ENCODE data around the gene METTL26. TPM values are rescaled to one million over a fixed set of nuclear protein-coding genes. Genes with fewer than 3 reads are reported as not detected.

The METTL26 gene
- total and polyA plus RNA-seq, 2 of the 4 experiments (the other 2 are of a cell fraction) = 46.8 to 128 TPM

DNA sequence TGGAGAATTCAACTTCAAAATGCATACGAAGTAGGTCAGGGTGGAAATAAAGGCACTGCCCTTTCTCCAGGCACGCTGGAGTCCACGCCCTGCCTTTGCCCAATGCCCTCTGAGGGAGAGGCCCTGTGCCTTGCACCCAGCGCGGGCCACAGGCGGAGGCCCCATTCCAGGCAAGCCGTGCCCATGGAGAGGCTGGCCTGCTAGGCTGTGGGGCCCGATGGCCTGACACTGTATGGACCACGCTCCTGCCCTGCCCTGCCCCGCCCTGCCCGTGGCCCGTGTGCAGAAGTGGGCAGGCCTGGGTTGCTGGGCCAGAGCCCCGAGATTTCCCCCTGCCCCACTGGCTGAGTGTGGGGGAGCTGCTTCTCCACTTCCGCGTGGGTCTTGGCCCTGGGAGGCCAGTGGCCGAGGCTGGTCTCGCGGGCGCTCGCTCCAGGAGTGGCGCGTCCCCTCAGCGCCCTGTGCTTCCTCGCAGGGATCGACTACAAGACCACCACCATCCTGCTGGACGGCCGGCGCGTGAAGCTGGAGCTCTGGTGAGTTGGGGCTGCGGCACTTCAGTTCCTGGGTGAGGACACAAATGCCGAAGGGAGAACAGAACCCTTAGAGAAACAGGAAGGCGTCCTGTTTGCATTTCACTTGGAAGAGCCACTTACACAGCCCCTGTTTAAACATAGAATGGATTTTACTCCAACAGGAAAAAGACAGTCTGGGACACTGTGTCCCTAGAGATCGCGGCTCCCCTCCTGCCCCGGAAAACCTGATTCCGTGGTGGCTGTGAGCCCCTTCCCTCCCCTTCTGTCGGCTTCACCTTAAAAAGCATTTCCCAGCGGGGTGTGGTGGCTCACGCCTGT, 19.1 kb downstream of the METTL26 start:
- no peak overlapping the region for H2BK120ac ChIP-seq (ENCODE audit: low read depth, low read length)
- no peak for ATAC-seq (ENCODE audit: low read depth)
- no peak overlapping the region for H3K4me3 ChIP-seq (ENCODE audit: insufficient read depth, low read depth, low read length)
- H3K79me1 ChIP-seq (ENCODE audit: low read depth in 1 of 2, low read length in 2 of 2) = peaks cover 9 to 35% of the 10 kb centered on the region in 2 experiments; a peak in 3 of 4 replicates
- peaks cover 5% of the 10 kb centered on the region; the same call in 1 of the 2 replicates for H3K36me3 ChIP-seq (ENCODE audit: control insufficient read depth, insufficient read depth, low read length)
- CTCF ChIA-PET = no interaction called here
- no peak overlapping the region for H2BK20ac ChIP-seq (ENCODE audit: low read depth, low read length)
- no peak overlapping the region for H4K91ac ChIP-seq (ENCODE audit: insufficient read depth, low read depth, low read length)
- peaks cover 20% of the 10 kb centered on the region for H4K20me1 ChIP-seq (ENCODE audit: insufficient read depth, low read length)
- H2AK9ac ChIP-seq (replicated peaks; ENCODE audit: low read depth, low read length, poor library complexity) = no peak overlapping the region
- intact Hi-C loops (cut with micrococcal nuclease) = no loop called here
- no peak overlapping the region for H3K56ac ChIP-seq (ENCODE audit: extremely low read depth, insufficient read depth, low read length)
- dilution Hi-C loops (cut with HindIII; ENCODE audit: low sequenced_read_pairs, unreplicated experiment) = no loop called here
- peaks cover 3% of the 10 kb centered on the region; the same call in 1 of the 2 replicates for H3K4me1 ChIP-seq (ENCODE audit: control insufficient read depth, insufficient read depth, low read length)
- H3K4ac ChIP-seq (ENCODE audit: low read depth, low read length) = no peak overlapping the region
- no peak overlapping the region for H3K14ac ChIP-seq (replicated peaks; ENCODE audit: low read depth, low read length)
- no peak overlapping the region for H2BK5ac ChIP-seq (ENCODE audit: low read depth, low read length, poor library complexity, severe bottlenecking)
- H3K4me2 ChIP-seq (ENCODE audit: low read depth, low read length) = no peak overlapping the region
- in situ Hi-C loops (cut with MboI; ENCODE audit: low sequenced_read_pairs) = no loop called here
- no peaks in the 10 kb centered on the region for H3K9me3 ChIP-seq (ENCODE audit: control insufficient read depth, insufficient read depth, low read length)
- 92% methylated on average over 15 of the region's 39 CpGs; no CpG with 5 or more reads in 1 of the 2 experiments for WGBS, 2 experiments (ENCODE audit: extremely low coverage in 2 of 2, insufficient read length in 1 of 2)
- no peaks in the 10 kb centered on the region for H3K27me3 ChIP-seq (ENCODE audit: control insufficient read depth, insufficient read depth, low read length)
- no peak overlapping the region for H2BK15ac ChIP-seq (ENCODE audit: low read depth, low read length)
- BruUV-seq (replicated peaks) = no TSS peak
- no peak overlapping the region for H4K8ac ChIP-seq (ENCODE audit: low read depth in 2 of 2, low read length in 2 of 2)
- peaks cover 3% of the 10 kb centered on the region; the same call in 1 of the 2 replicates for H3K9me1 ChIP-seq (ENCODE audit: insufficient read depth, low read length)
- POLR2A ChIA-PET (ENCODE audit: unreplicated experiment) = no interaction called here
- H2AK5ac ChIP-seq (ENCODE audit: low read depth, low read length) = no peak overlapping the region
- no peak overlapping the region for H3K27ac ChIP-seq (ENCODE audit: insufficient read depth, low read length)
- no peak overlapping the region for H4K5ac ChIP-seq (ENCODE audit: low read depth, low read length)
- H3K9ac ChIP-seq (ENCODE audit: low read depth, low read length) = no peak overlapping the region
- H3K18ac ChIP-seq (ENCODE audit: low read depth, low read length) = no peak overlapping the region
- DNase-seq = no peak
- peak overlapping the region; percentile 48 for H2AFZ ChIP-seq (replicated peaks; ENCODE audit: low read length, poor library complexity)
- H3K23ac ChIP-seq (ENCODE audit: low read depth, low read length) = no peak overlapping the region
- TF ChIP-seq POLR2A (IDR thresholded peaks at IDR 0.05; ENCODE audit: low read depth, low read length) (no peak), MAZ (IDR thresholded peaks at IDR 0.05; ENCODE audit: borderline replicate concordance, low read depth, low read length) (no peak), MXI1 (IDR thresholded peaks at IDR 0.05; ENCODE audit: borderline replicate concordance, low read depth, low read length) (no peak), RAD21 (IDR thresholded peaks at IDR 0.05; ENCODE audit: low read length) (no peak), CEBPB (IDR thresholded peaks at IDR 0.05; ENCODE audit: low read depth, low read length) (no peak), BHLHE40 (IDR thresholded peaks at IDR 0.05; ENCODE audit: low read depth, low read length) (no peak), MAFK (IDR thresholded peaks at IDR 0.05; ENCODE audit: low read depth, low read length) (no peak), CHD1 (IDR thresholded peaks at IDR 0.05; ENCODE audit: low read depth, low read length) (no peak), FOS (IDR thresholded peaks at IDR 0.05; ENCODE audit: low read depth, low read length) (no peak), NFE2L2 (IDR thresholded peaks at IDR 0.05; ENCODE audit: low read depth, low read length) (no peak), RFX5 (IDR thresholded peaks at IDR 0.05; ENCODE audit: low read depth, low read length) (no peak), RCOR1 (IDR thresholded peaks at IDR 0.05; ENCODE audit: insufficient replicate concordance, low read length) (no peak)
- TF ChIP-seq, protein P1, sequence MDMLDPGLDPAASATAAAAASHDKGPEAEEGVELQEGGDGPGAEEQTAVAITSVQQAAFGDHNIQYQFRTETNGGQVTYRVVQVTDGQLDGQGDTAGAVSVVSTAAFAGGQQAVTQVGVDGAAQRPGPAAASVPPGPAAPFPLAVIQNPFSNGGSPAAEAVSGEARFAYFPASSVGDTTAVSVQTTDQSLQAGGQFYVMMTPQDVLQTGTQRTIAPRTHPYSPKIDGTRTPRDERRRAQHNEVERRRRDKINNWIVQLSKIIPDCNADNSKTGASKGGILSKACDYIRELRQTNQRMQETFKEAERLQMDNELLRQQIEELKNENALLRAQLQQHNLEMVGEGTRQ (IDR thresholded peaks at IDR 0.05; ENCODE audit: low read depth, low read length) = no peak
- TF ChIP-seq, protein P2, sequence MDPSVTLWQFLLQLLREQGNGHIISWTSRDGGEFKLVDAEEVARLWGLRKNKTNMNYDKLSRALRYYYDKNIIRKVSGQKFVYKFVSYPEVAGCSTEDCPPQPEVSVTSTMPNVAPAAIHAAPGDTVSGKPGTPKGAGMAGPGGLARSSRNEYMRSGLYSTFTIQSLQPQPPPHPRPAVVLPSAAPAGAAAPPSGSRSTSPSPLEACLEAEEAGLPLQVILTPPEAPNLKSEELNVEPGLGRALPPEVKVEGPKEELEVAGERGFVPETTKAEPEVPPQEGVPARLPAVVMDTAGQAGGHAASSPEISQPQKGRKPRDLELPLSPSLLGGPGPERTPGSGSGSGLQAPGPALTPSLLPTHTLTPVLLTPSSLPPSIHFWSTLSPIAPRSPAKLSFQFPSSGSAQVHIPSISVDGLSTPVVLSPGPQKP (IDR thresholded peaks at IDR 0.05; ENCODE audit: borderline replicate concordance, low read depth, low read length) = no peak
- TF ChIP-seq, protein P3, sequence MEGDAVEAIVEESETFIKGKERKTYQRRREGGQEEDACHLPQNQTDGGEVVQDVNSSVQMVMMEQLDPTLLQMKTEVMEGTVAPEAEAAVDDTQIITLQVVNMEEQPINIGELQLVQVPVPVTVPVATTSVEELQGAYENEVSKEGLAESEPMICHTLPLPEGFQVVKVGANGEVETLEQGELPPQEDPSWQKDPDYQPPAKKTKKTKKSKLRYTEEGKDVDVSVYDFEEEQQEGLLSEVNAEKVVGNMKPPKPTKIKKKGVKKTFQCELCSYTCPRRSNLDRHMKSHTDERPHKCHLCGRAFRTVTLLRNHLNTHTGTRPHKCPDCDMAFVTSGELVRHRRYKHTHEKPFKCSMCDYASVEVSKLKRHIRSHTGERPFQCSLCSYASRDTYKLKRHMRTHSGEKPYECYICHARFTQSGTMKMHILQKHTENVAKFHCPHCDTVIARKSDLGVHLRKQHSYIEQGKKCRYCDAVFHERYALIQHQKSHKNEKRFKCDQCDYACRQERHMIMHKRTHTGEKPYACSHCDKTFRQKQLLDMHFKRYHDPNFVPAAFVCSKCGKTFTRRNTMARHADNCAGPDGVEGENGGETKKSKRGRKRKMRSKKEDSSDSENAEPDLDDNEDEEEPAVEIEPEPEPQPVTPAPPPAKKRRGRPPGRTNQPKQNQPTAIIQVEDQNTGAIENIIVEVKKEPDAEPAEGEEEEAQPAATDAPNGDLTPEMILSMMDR (conservative IDR thresholded peaks at IDR 0.05; ENCODE audit: low read depth, low read length) = no peak

Measured in IMR-90 (cell line).